GM06990 (cell line): ENCODE results near the gene HSD3B1.

Source experiments
- DNase-seq: peaks from one replicate; pipeline ENCODE4 v3.0.0-alpha.2; 2011; ENCODE audit not compliant: insufficient read length; ENCODE audit errors: extremely low read depth
- H3K27me3 ChIP-seq: replicated peaks from 2 replicates; pipeline ENCODE4 v1.6.0; 2011; ENCODE audit warnings: low read length; ENCODE audit not compliant: control insufficient read depth, insufficient read depth
- H3K36me3 ChIP-seq: 2 replicates; pipeline ENCODE4 v1.5.1; 2011; ENCODE audit warnings: low read length; ENCODE audit not compliant: control insufficient read depth, insufficient read depth
- H3K4me3 ChIP-seq: replicated peaks from 2 replicates; pipeline ENCODE4 v1.5.1; 2011; ENCODE audit warnings: low read depth, mild to moderate bottlenecking, control low read depth, low read length
- TF ChIP-seq, protein P1 (sequence below): IDR thresholded peaks from 2 replicates; pipeline ENCODE4 v1.5.1; 2011; ENCODE audit warnings: low read length, control low read depth, mild to moderate bottlenecking, inconsistent platforms; ENCODE audit not compliant: insufficient read depth, poor library complexity, severe bottlenecking

HSD3B1 gene

DNA sequence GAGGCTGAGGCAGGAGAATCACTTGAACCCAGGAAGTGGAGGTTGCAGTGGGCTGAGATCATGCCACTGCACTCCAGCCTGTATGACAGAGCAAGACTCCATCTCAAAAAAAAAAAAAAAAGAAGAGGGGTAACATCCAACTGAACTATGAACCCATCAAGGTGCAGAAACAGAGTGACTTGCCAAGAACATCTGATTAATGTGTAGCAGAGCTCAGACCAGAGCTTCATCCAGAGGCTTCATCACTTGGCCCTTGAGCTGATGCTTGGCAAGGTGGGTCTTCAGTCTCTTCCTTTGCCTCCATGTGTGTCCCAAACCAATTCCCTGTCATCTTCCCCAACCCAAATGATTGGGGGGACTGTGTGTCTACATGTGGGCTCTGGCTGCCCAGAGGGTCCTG lies 32.6 kb downstream of the HSD3B1 start:
- peaks cover 2% of the 10 kb centered on the region for H3K27me3 ChIP-seq
- H3K4me3 ChIP-seq: no peak overlapping the region
- DNase-seq: no peak
- no peaks in the 10 kb centered on the region for H3K36me3 ChIP-seq
- TF ChIP-seq, protein P1, sequence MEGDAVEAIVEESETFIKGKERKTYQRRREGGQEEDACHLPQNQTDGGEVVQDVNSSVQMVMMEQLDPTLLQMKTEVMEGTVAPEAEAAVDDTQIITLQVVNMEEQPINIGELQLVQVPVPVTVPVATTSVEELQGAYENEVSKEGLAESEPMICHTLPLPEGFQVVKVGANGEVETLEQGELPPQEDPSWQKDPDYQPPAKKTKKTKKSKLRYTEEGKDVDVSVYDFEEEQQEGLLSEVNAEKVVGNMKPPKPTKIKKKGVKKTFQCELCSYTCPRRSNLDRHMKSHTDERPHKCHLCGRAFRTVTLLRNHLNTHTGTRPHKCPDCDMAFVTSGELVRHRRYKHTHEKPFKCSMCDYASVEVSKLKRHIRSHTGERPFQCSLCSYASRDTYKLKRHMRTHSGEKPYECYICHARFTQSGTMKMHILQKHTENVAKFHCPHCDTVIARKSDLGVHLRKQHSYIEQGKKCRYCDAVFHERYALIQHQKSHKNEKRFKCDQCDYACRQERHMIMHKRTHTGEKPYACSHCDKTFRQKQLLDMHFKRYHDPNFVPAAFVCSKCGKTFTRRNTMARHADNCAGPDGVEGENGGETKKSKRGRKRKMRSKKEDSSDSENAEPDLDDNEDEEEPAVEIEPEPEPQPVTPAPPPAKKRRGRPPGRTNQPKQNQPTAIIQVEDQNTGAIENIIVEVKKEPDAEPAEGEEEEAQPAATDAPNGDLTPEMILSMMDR: no peak

DNA sequence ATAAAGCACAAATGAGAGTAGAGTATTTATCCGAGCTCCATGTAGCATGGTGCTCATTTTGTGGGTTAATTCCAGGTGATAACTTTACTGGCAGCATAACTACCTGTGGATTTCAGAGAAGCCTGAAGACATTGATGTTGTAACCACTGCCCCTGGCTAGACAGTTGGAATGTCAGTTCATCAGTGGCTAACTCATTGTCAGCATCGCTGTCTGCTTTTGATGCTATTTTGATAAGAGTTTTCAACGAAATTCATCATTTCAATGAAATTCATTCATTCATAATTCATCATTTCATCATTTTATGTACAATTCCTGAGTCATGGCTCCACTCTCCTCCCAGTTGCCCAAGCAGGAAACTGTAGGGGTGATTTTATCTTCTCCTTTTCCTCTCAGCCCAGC lies 34.4 kb downstream of the HSD3B1 start:
- Histone ChIP-seq H3K27me3 (peaks cover 2% of the 10 kb centered on the region), H3K36me3 (no peaks in the 10 kb centered on the region), H3K4me3 (no peak overlapping the region)
- TF ChIP-seq, protein P1: no peak
- no peak for DNase-seq

DNA sequence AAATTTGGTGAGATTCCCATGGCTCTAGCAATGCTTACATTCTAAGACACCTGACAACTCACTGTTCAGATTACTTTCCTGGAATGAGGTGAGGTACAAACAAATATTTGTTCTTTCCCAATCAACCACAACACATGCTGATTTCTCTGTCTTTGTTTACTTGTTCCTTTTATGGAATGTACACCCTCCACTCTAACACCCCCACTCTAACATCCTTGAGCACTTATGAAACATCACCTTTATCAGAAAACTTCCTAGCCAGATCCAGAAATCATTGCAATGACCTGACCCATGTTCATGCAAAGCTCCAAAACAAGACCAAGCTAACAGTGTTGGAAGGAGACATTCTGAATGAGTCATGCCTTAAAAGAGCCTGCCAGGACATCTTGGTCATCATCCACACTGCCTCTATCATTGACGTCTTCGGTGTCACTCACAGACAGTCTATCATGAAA lies 35.5 kb downstream of the HSD3B1 start:
- Histone ChIP-seq H3K4me3 (no peak overlapping the region), H3K27me3 (peaks cover 2% of the 10 kb centered on the region), H3K36me3 (no peaks in the 10 kb centered on the region)
- DNase-seq: no peak
- TF ChIP-seq, protein P1: no peak

DNA sequence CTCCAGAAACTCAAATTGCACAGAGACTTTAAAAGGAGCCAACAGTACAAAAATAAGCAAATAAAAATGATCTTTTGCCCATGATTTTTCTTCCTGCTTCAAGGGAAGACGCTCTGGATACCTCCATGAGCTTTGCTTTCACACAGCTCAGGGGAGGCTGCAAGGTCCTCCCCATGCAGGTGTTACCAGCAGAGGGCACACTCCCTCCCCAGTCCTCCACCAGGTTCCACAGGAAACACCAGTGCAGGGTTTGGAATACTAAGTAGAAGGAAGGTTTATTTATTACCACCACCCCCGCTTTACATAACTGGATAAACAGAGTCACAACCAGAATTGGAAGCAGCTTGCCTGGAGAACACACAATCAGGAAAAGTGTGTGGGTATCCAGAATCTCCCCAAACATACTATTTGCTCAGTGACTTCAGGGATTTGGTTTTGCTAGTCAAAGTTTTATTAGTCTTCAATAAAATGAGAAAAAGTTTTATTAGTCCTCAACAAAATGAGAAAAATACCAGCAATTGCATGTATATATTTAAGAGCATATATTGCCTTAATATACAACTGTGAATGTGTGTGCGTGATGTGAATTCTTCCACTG lies 37.3 kb downstream of the HSD3B1 start:
- TF ChIP-seq, protein P1: peak; percentile 89
- no peaks in the 10 kb centered on the region for H3K36me3 ChIP-seq
- H3K4me3 ChIP-seq: no peak overlapping the region
- peaks cover 3% of the 10 kb centered on the region for H3K27me3 ChIP-seq
- DNase-seq: no peak

DNA sequence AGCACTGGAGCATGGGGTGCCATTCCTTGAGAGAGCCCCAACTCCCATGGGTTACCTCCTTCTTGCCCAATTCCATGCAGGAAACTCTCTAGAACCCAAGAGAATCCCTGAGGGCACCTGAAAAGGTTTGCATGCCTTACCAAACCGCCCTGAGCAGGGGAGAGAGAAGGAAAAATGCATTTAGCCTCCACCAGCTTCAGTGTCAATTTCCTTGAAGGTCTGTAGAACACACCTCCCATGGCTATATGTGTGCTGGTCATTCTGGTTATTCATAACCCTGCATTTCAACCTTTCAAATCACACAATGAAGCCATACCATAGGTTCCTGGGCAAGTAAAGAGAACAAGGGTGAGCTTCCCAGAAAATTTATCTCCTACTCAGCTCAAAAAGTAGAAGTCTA lies 39.6 kb downstream of the HSD3B1 start:
- peaks cover 2% of the 10 kb centered on the region for H3K27me3 ChIP-seq
- TF ChIP-seq, protein P1: no peak
- H3K4me3 ChIP-seq: no peak overlapping the region
- H3K36me3 ChIP-seq: no peaks in the 10 kb centered on the region
- no peak for DNase-seq

DNA sequence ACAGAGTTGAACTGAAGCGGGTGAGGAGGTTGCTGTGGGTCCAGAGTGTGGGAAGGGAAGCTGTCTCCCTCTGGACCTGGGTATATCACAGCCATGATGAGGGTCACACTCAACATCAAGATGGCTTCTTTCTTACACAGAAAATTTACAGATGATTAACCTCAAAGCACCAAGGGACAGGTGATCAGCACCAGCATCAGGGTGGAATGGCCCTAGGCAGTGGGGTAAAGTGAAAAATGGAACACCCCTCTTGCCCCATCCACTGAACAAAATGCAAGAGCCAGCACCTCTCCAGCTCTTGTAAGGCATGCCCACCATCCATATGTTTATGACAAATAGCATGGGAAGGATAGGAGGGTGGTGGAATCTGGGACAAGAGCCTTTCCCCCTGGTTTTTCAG lies 40.3 kb downstream of the HSD3B1 start:
- Histone ChIP-seq H3K36me3 (no peaks in the 10 kb centered on the region), H3K27me3 (peaks cover 2% of the 10 kb centered on the region), H3K4me3 (no peak overlapping the region)
- TF ChIP-seq, protein P1: no peak
- DNase-seq: no peak
